ENCODE measurements around the gene CD200.

CD200 gene

DNA sequence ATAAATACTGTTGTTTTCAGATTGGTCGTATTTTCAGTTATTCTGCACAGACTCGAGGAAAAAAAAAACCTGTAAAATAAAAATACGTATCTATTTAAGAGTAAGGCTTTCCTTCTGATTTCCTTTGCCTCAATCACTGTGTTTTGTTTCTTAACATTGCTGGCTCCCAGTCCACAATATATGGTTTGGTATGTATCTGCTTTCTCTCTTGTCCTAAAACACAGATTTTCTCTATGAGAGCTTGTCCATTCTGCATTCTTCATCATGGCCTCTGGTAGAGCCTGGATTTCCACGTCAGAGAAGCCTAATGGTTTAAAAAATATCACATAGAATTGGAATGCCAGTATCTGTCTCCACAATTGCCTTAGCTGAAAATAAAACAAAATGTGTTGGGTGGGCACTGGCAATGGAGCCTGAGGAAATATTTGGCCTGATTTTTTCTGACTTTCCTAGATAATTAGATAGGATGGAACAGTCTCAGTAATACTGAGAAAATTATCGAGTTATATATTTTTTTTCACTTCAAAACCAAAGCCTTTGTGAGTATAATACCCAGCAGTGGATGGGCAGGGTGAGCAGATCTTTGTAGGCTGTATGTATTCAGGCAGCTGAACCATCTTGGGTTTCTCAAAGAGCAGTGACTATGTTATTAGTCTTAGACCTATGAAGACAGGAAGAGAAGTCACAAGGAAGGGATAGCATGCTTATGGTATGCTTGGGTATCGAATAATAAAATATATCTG, 1.9 kb downstream of the CD200 start:
- peak overlapping the region; percentile 86; the same call in 1 of the 2 replicates for H3K9ac ChIP-seq (ENCODE audit: low read depth, low read length)

DNA sequence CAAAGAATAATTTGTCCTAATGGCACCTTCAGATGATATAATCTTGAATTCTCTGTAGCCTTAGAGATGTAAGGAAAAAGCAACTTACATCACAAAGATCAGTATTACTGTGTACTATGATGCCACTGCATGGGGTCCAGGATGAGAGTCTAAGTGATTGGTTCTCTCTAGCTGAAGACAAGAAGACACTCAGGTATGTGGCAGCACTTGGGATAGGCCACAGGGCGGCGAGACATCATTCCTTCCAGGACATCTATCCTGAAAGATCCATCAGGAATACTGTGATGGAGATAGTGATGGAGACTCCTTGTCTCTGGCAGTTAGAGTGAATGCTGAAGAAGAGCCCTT, 2.5 kb downstream of the CD200 start:
- H3K4me1 ChIP-seq (ENCODE audit: insufficient read depth, low read length): peaks cover 46% of the 10 kb centered on the region
- no peaks in the 10 kb centered on the region for H3K27me3 ChIP-seq (ENCODE audit: insufficient read depth, low read length)
- peaks cover 42% of the 10 kb centered on the region for H3K36me3 ChIP-seq (ENCODE audit: insufficient read depth, low read depth, low read length)
- H3K9me3 ChIP-seq (ENCODE audit: insufficient read depth, low read depth, low read length): no peaks in the 10 kb centered on the region
- peak overlapping the region; percentile 85 for H3K27ac ChIP-seq (ENCODE audit: low read length)
- peak overlapping the region; percentile 86; the same call in 1 of the 2 replicates for H3K9ac ChIP-seq (ENCODE audit: low read depth, low read length)
- peak overlapping the region; percentile 83 for H3K4me3 ChIP-seq (ENCODE audit: low read length)

More for the DNA sequence above, 1.9 kb downstream of the CD200 start:
- Histone ChIP-seq H3K27ac (ENCODE audit: low read length) (peak overlapping the region; percentile 85), H3K36me3 (ENCODE audit: insufficient read depth, low read depth, low read length) (peaks cover 38% of the 10 kb centered on the region), H3K4me3 (ENCODE audit: low read length) (peak overlapping the region; percentile 83), H3K4me1 (ENCODE audit: insufficient read depth, low read length) (peaks cover 46% of the 10 kb centered on the region), H3K9me3 (ENCODE audit: insufficient read depth, low read depth, low read length) (no peaks in the 10 kb centered on the region), H3K27me3 (ENCODE audit: insufficient read depth, low read length) (no peaks in the 10 kb centered on the region)

DNA sequence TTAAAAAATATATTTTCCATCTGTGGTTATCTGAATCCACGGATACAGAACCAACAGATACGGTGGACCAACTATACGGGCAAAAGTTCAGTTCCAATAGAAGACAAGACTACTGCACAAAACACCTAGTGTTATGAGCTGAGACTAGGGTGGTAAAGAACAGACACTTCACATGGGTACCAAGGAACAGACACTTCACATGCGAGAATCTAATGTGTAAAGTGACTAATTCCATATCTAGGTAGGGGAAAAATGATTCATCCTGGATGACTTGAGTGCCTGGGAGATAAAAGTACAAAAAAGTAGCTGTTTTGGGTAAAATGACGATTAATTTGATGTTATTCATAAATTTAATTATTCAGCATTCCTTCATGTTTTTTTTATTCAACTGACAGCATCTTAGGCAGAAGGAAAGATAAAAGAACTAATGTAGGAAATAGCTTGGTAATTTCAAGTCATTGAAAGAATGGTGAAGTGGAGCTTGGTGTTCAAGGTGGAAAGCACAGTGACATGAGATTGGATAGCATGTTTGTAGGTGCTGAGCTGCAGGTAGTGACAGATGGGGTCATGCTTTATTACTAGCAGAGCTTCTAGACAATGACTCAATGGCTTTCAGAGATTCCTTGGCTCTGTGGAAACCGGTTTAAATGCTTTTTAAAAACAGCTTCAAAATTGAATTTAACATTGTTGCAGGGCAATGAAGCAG, 5.2 kb downstream of the CD200 start:
- peaks cover 61% of the 10 kb centered on the region for H3K36me3 ChIP-seq (ENCODE audit: insufficient read depth, low read depth, low read length)
- no peak overlapping the region for H3K9ac ChIP-seq (ENCODE audit: low read depth, low read length)
- H3K27ac ChIP-seq (ENCODE audit: low read length): no peak overlapping the region
- no peak overlapping the region for H3K4me3 ChIP-seq (ENCODE audit: low read length)
- peaks cover 48% of the 10 kb centered on the region for H3K4me1 ChIP-seq (ENCODE audit: insufficient read depth, low read length)
- no peaks in the 10 kb centered on the region for H3K27me3 ChIP-seq (ENCODE audit: insufficient read depth, low read length)
- H3K9me3 ChIP-seq (ENCODE audit: insufficient read depth, low read depth, low read length): no peaks in the 10 kb centered on the region

DNA sequence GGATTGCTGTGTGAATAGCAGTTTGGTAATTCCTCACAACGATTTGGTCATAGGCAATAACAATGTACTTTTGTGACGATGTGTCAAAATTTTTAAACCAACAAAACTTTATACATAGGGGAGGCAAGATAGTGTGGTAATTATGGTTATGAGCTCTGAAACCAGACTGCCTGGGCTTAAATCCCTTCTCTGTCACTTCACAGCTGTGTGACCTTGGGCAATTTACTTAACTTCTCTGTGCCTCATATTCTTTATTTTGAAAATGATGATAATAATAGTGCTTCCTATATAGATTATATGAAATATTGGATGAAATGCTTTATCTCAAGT, 5.7 kb downstream of the CD200 start:
- Histone ChIP-seq H3K36me3 (ENCODE audit: insufficient read depth, low read depth, low read length) (peaks cover 61% of the 10 kb centered on the region), H3K9me3 (ENCODE audit: insufficient read depth, low read depth, low read length) (no peaks in the 10 kb centered on the region), H3K27me3 (ENCODE audit: insufficient read depth, low read length) (no peaks in the 10 kb centered on the region), H3K4me1 (ENCODE audit: insufficient read depth, low read length) (peaks cover 48% of the 10 kb centered on the region), H3K27ac (ENCODE audit: low read length) (no peak overlapping the region), H3K4me3 (ENCODE audit: low read length) (no peak overlapping the region), H3K9ac (ENCODE audit: low read depth, low read length) (no peak overlapping the region)

DNA sequence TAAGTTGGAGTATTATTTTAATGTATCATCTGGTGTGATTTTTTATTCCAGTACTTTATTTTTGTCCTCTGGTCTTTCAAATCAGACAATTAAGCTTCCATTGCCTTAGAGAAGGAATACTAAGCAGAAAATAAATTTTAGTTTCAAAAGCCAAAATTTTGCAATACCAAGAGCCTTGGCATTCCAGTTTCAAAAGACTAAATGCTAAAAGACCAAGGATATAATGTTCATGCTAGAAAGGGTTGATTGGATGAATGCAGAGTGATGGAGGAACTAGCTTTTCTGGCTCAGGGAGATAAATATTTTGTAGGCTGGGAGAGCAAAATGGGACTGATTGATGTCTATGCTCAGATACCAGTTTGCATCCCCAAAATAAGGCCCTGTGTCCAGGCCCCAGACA, 6.2 kb downstream of the CD200 start:
- Histone ChIP-seq H3K9me3 (ENCODE audit: insufficient read depth, low read depth, low read length) (no peaks in the 10 kb centered on the region), H3K9ac (ENCODE audit: low read depth, low read length) (no peak overlapping the region), H3K4me3 (ENCODE audit: low read length) (no peak overlapping the region), H3K4me1 (ENCODE audit: insufficient read depth, low read length) (peaks cover 47% of the 10 kb centered on the region), H3K27ac (ENCODE audit: low read length) (peak overlapping the region; percentile 28), H3K36me3 (ENCODE audit: insufficient read depth, low read depth, low read length) (peaks cover 62% of the 10 kb centered on the region), H3K27me3 (ENCODE audit: insufficient read depth, low read length) (no peaks in the 10 kb centered on the region)

DNA sequence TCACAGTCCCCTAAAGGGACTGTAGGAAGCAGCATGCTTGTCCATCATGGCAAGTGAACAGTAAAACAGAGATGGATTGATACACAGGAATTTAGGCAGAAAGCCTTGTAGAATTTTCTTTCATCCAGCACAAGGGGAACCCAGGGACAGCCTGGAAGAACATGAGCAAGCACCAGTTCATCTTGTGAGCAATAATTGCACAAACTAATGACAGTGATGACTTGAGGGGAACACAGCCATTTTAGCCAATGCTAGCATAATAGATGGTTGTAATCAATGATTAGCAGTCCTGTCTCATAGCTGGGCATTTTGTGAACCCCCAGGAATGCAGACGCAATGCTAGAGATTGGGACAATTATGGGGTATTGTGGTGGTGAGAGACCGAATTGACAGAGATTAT, 6.7 kb downstream of the CD200 start:
- H3K4me1 ChIP-seq (ENCODE audit: insufficient read depth, low read length): peaks cover 42% of the 10 kb centered on the region
- no peak overlapping the region for H3K9ac ChIP-seq (ENCODE audit: low read depth, low read length)
- H3K27ac ChIP-seq (ENCODE audit: low read length): peak overlapping the region; percentile 28
- H3K4me3 ChIP-seq (ENCODE audit: low read length): no peak overlapping the region
- no peaks in the 10 kb centered on the region for H3K27me3 ChIP-seq (ENCODE audit: insufficient read depth, low read length)
- peaks cover 66% of the 10 kb centered on the region for H3K36me3 ChIP-seq (ENCODE audit: insufficient read depth, low read depth, low read length)
- H3K9me3 ChIP-seq (ENCODE audit: insufficient read depth, low read depth, low read length): no peaks in the 10 kb centered on the region

DNA sequence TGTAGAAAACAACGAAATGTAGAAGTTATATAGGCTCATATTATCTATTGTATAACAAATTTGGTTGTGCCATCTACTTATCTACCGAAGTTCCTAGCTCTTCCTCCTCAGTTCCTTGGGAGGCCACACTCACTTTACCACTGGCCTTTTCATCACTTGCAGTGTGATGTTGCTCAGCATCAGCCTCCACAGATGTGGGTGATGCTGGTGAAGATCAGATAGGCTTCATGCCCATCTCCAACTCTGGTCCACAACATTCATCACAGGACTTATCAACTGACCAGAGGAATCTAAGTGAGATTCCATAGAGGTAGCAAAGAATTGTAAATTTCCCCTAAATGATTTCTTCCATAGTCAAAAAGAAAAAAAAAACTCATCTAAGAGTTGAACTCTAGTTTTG, 8.4 kb downstream of the CD200 start:
- H3K9me3 ChIP-seq (ENCODE audit: insufficient read depth, low read depth, low read length): no peaks in the 10 kb centered on the region
- no peak overlapping the region for H3K9ac ChIP-seq (ENCODE audit: low read depth, low read length)
- H3K4me3 ChIP-seq (ENCODE audit: low read length): no peak overlapping the region
- H3K4me1 ChIP-seq (ENCODE audit: insufficient read depth, low read length): peaks cover 26% of the 10 kb centered on the region
- no peak overlapping the region for H3K27ac ChIP-seq (ENCODE audit: low read length)
- peaks cover 67% of the 10 kb centered on the region for H3K36me3 ChIP-seq (ENCODE audit: insufficient read depth, low read depth, low read length)
- H3K27me3 ChIP-seq (ENCODE audit: insufficient read depth, low read length): no peaks in the 10 kb centered on the region

DNA sequence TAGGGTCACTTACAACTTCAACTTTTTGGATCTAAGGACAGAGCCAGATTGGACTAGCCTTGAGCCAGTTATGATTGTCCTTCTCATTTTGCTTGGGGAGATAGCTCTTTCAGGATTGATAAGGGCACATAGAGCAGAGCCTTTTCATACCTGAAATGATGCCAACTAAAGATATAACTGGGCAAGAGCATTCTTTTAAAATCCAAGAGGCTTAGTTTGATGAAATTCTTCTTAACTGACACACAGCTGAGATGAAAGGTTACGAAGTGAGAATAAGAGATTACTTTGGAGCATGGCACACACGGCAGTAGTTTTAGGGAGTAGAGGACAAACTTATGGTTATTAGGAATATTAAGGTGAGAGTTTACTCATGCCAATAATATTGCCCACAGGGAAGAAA, 12.7 kb downstream of the CD200 start:
- Histone ChIP-seq H3K9me3 (ENCODE audit: insufficient read depth, low read depth, low read length) (no peaks in the 10 kb centered on the region), H3K4me1 (ENCODE audit: insufficient read depth, low read length) (peaks cover 15% of the 10 kb centered on the region; the same call in 1 of the 2 replicates), H3K27me3 (ENCODE audit: insufficient read depth, low read length) (no peaks in the 10 kb centered on the region), H3K9ac (ENCODE audit: low read depth, low read length) (no peak overlapping the region), H3K4me3 (ENCODE audit: low read length) (no peak overlapping the region), H3K36me3 (ENCODE audit: insufficient read depth, low read depth, low read length) (peaks cover 81% of the 10 kb centered on the region), H3K27ac (ENCODE audit: low read length) (no peak overlapping the region)

DNA sequence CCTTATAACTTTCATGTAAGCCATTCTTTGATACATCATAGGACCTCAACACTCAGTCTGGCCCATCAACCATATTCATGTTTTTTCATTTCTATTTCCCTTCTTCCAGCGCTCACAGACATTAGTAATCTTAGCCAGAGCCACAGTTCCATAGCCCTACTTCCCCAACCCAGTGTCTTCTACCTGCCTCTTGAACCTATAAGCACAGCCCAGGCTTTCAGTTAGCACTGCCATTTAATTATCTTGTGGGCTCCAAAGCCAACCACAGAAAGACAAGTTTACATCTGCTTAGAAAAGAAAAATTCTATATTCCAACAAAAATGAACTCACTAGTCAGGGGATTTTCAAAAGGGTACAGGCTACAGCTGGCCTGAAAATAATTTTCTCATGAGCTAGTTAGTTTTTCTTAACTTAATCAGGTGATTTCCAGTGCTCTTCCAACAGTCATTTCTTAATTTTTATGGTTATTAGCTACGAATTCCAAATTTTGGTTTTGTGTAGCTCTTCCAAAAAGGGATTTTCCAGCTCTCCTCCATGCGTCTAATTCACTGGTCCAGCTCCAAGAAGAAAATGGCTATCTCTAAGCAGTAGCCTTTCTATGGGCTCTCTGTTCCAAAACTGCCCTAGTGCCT, 13.7 kb downstream of the CD200 start:
- Histone ChIP-seq H3K27ac (ENCODE audit: low read length) (no peak overlapping the region), H3K4me3 (ENCODE audit: low read length) (no peak overlapping the region), H3K9me3 (ENCODE audit: insufficient read depth, low read depth, low read length) (no peaks in the 10 kb centered on the region), H3K9ac (ENCODE audit: low read depth, low read length) (no peak overlapping the region), H3K36me3 (ENCODE audit: insufficient read depth, low read depth, low read length) (peaks cover 81% of the 10 kb centered on the region), H3K27me3 (ENCODE audit: insufficient read depth, low read length) (no peaks in the 10 kb centered on the region), H3K4me1 (ENCODE audit: insufficient read depth, low read length) (peaks cover 23% of the 10 kb centered on the region; the same call in 1 of the 2 replicates)

DNA sequence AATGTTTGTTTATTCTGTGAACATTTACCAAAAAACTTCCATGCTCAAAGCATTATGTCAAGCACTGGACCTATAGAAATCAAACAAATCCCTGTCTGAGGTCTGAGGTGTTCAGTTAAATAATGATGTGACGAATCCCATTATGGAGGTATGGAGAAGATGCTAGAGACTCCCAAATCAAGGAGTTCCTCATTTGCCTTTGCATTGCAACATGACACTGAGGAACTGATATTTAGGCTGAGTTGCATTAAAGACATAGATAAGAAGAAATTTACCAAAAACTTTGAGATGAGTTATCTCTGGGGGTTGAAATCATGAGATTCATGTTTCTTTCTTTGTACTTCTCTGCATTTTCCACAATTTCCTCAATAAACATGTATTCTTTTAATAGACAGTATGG, 16.0 kb downstream of the CD200 start:
- no peaks in the 10 kb centered on the region for H3K27me3 ChIP-seq (ENCODE audit: insufficient read depth, low read length)
- H3K27ac ChIP-seq (ENCODE audit: low read length): no peak overlapping the region
- no peak overlapping the region for H3K4me3 ChIP-seq (ENCODE audit: low read length)
- peaks cover 46% of the 10 kb centered on the region for H3K4me1 ChIP-seq (ENCODE audit: insufficient read depth, low read length)
- H3K9ac ChIP-seq (ENCODE audit: low read depth, low read length): no peak overlapping the region
- H3K9me3 ChIP-seq (ENCODE audit: insufficient read depth, low read depth, low read length): no peaks in the 10 kb centered on the region
- peaks cover 97% of the 10 kb centered on the region for H3K36me3 ChIP-seq (ENCODE audit: insufficient read depth, low read depth, low read length)

DNA sequence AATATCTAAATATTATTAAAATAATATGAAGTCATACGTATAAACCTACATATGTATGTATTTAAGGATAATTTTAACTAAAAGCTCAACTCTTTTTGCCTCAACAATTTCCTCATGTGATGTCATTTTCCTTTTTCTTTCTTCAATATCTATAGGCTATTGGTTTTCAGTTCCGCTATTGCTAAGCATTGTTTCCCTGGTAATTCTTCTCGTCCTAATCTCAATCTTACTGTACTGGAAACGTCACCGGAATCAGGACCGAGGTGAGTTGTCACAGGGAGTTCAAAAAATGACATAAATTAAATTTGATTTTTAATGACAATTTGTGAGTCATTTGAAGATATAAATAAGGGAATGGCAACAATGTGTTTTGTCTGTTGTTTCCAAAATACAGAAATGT, 16.6 kb downstream of the CD200 start:
- H3K4me1 ChIP-seq (ENCODE audit: insufficient read depth, low read length): peaks cover 52% of the 10 kb centered on the region
- no peak overlapping the region for H3K27ac ChIP-seq (ENCODE audit: low read length)
- H3K36me3 ChIP-seq (ENCODE audit: insufficient read depth, low read depth, low read length): peaks cover 97% of the 10 kb centered on the region
- no peaks in the 10 kb centered on the region for H3K9me3 ChIP-seq (ENCODE audit: insufficient read depth, low read depth, low read length)
- H3K27me3 ChIP-seq (ENCODE audit: insufficient read depth, low read length): no peaks in the 10 kb centered on the region
- no peak overlapping the region for H3K4me3 ChIP-seq (ENCODE audit: low read length)
- no peak overlapping the region for H3K9ac ChIP-seq (ENCODE audit: low read depth, low read length)

Data from iPS-20b (cell line).